Heart left ventricle (tissue), 16 donors: ENCODE data around the gene EHD1. TPM values are rescaled to one million over a fixed set of nuclear protein-coding genes. Genes with fewer than 3 reads are reported as not detected.

Experiments
- ATAC-seq, 4 donors: fragments of 200-7000 bp; cut with Tn5 transposase; one replicate each; pipeline ENCODE4 v1.9.1; 2020 to 2022; ENCODE audit warnings: moderate library complexity in 4 of 4, mild to moderate bottlenecking in 3 of 4, moderate number of reproducible peaks in 1 of 4
- DNase-seq, 5 donors: peaks; one replicate each; pipeline ENCODE4 v3.0.0-alpha.2; 2020
- H3K27ac ChIP-seq, 12 donors: fragments of 200-600 bp; sonication (generic) in 4 of 12; one replicate each; pipeline versions ENCODE4 v1.5.0 to v1.8.0; 2016 to 2022; ENCODE audit warnings: mild to moderate bottlenecking in 2 of 12
- H3K27me3 ChIP-seq, 9 donors: fragments of 200-600 bp; sonication (generic) in 2 of 9; one replicate each; pipeline versions ENCODE4 v1.5.1 to v1.8.0; 2016 to 2022; ENCODE audit warnings: mild to moderate bottlenecking in 3 of 9
- H3K36me3 ChIP-seq, 9 donors: fragments of 200-600 bp; sonication (generic) in 2 of 9; one replicate each; pipeline versions ENCODE4 v1.5.0 to v1.8.0; 2018 to 2022; ENCODE audit warnings: mild to moderate bottlenecking in 2 of 9
- H3K4me1 ChIP-seq, 12 donors: fragments of 200-600 bp; sonication (generic) in 4 of 12; one replicate each; pipeline versions ENCODE4 v1.5.0 to v1.8.0; 2016 to 2022; ENCODE audit warnings: mild to moderate bottlenecking in 3 of 12
- H3K4me3 ChIP-seq, 12 donors: fragments of 200-600 bp; sonication (generic) in 4 of 12; one replicate each; pipeline versions ENCODE4 v1.5.0 to v1.8.0; 2017 to 2022; ENCODE audit warnings: mild to moderate bottlenecking in 9 of 12, moderate library complexity in 4 of 12
- H3K9me3 ChIP-seq, 12 donors: fragments of 200-600 bp; sonication (generic) in 4 of 12; one replicate each; pipeline versions ENCODE4 v1.5.0 to v1.8.0; 2016 to 2022; ENCODE audit warnings: mild to moderate bottlenecking in 1 of 12
- POLR2A ChIP-seq, 2 donors: fragments of 450-650 bp; IDR thresholded peaks; one replicate each; pipeline ENCODE4 v1.6.1; 2017; ENCODE audit warnings: antibody characterized with exemption in 2 of 2, mild to moderate bottlenecking in 2 of 2, moderate library complexity in 2 of 2
- WGBS, 4 donors: extraction: QIAGEN DNeasy Blood & Tissue Kit in 2 of 4; methylation state at CpG; one replicate each; pipeline versions ENCODE4 v1.1.5 to v1.1.7; 2013 to 2018; 5-methylcytosine and 5-hydroxymethylcytosine counted together
- intact Hi-C, 10 donors: fragments of 100-400 bp; cut with DNase I; formaldehyde crosslinking; loops; one replicate each; pipeline versions ENCODE4 v1.11.1 to v1.14.2; 2022
- long read RNA-seq, 3 donors: library from polyadenylated mRNA; unstranded; transcript quantifications; one replicate each; pipeline ENCODE4 v2.0.0, GENCODE V29; 2020 to 2021
- polyA plus RNA-seq, 2 donors: library from polyadenylated mRNA; stranded (reverse); fragments of 200-250 nt; gene quantifications; one replicate each; pipeline ENCODE4 v1.2.3, GENCODE V29; 2013
- total RNA-seq, 9 donors: library from RNA; depleted of rRNA in 2 of 9; stranded (reverse); fragments of >200 nt in 2 of 9; fragmentation: NEBNext Ultra II Directional in 3 of 9; extraction: Animal tissue kit (Norgen Biotek cat#: 25700) in 3 of 9; gene quantifications; one replicate each; pipeline versions ENCODE4 v1.1.0 to v1.2.4, GENCODE V29; 2016 to 2023
- TF ChIP-seq, protein P1 (sequence below), 12 donors: fragments of 200-600 bp; sonication (generic) in 4 of 12; IDR thresholded peaks; one replicate each; pipeline versions ENCODE4 v1.5.0 to v1.8.0; 2018 to 2022; ENCODE audit warnings: antibody characterized with exemption in 12 of 12, mild to moderate bottlenecking in 5 of 12
- donor health status: ischemic (EF 13 %, LVEDD 7.1; RV severe dilation, severe dysfunction).
- donor health status: healthy with polysubstance abuse.
- donor health status: DM: no; HTN: yes; CAD: no.
- donor health status: DM: no; HTN: no; CAD: no.
- donor health status: ischemic (EF 25% LVEDD 6.9; RV normal size, moderate dysfunction).
- donor health status: ischemic (EF 25% LVEDD 5.7; RV mildly dilated, moderate dysfunction).
- donor health status: healthy.
- donor health status: DM: yes; HTN: yes; CAD: no.
- donor health status: ischemic (EF 35%, LVEDD 5.7; RV mildly dilated, moderate dysfunction).
- donor health status: nonischemic (EF 11% LVEDD 7.7; RV severe dilation, severe dysfunction).
- donor health status: DM: yes; HTN: yes; CAD: no.
- donor health status: PGD.
- donor health status: ischemic (EF 29% LVEDD 5.4; RV normal size, mild dysfunction).
- donor health status: nonischemic (EF 23%, LVEDD 6.1; RV moderate dilation, normal function).

The EHD1 gene
- total RNA-seq (100 to 1,000 TPM in 1 of 9 donors, 10 to 100 TPM in 8; 38.2 to 102 (median 58.2) TPM), polyA plus RNA-seq (10 to 100 TPM; 27.9 to 50.4 TPM)
- long read RNA-seq, donor 1, full-length matches to known transcripts = 17 of 56 reads
- long read RNA-seq, donor 1, partial matches to known transcripts = 1 of 56 reads
- long read RNA-seq, donor 1, other reads (novel, unspliced or antisense) = 38 of 56 reads
- long read RNA-seq, donor 2, full-length matches to known transcripts = 53 of 97 reads
- long read RNA-seq, donor 2, partial matches to known transcripts = 9 of 97 reads
- long read RNA-seq, donor 2, other reads (novel, unspliced or antisense) = 35 of 97 reads
- long read RNA-seq, donor 3, full-length matches to known transcripts = 18 of 60 reads
- long read RNA-seq, donor 3, partial matches to known transcripts = 1 of 60 reads
- long read RNA-seq, donor 3, other reads (novel, unspliced or antisense) = 41 of 60 reads

DNA sequence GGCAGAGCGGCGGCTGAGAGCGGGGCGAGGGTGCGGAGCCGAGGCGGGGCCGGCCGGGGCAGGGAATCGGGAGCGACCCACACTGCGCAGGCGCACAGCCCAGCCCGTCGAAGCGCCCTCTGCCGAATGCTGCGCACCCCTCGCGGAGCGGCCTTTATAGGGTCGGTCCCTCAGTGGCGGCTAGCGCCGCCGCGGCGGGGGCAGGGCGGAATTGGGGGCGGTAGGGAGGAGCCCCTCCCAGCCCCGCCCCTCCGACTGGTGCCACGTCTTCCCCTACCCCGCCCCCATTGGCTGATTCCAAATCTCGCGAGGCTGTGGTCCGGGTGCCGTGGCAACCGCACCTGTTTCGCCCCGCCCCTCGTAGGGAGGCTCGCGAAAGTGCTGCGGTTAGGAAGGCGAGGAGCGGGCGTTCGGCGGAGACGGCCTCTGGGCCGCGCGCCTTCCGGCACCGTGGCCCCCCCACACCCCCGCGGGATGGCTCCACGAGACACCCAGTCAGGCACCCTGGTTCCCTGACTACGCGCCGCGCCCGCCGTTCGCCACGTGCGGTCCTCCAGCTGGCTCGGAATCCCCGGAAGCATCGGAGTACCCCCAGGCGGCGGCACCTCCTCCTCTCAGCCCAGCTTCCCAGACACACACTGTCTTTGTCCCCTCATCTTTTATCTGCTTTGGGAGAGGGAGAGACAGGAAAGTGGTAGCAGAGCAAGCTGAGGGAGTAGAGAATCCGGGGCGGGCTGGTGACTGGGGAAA lies at the start of gene EHD1:
TSS of gene EHD1 (minus strand) at position 128 of the 750 bp plus-strand sequence. CDS start 157 bp downstream, outside the sequence.
- peak; percentile 98 to 100 (median 99) for DNase-seq
- peak within 1 kb of the TSS; percentile 69 to 98 (median 92) for H3K27ac ChIP-seq
- peaks cover 2 to 70% (median 56%) of the 10 kb centered on the region in 12 donors for H3K4me1 ChIP-seq
- no peaks in the 10 kb centered on the region for H3K9me3 ChIP-seq
- H3K36me3 ChIP-seq = peaks cover 0 to 13% (median 9%) of the 10 kb centered on the region in 9 donors
- TF ChIP-seq, protein P1, sequence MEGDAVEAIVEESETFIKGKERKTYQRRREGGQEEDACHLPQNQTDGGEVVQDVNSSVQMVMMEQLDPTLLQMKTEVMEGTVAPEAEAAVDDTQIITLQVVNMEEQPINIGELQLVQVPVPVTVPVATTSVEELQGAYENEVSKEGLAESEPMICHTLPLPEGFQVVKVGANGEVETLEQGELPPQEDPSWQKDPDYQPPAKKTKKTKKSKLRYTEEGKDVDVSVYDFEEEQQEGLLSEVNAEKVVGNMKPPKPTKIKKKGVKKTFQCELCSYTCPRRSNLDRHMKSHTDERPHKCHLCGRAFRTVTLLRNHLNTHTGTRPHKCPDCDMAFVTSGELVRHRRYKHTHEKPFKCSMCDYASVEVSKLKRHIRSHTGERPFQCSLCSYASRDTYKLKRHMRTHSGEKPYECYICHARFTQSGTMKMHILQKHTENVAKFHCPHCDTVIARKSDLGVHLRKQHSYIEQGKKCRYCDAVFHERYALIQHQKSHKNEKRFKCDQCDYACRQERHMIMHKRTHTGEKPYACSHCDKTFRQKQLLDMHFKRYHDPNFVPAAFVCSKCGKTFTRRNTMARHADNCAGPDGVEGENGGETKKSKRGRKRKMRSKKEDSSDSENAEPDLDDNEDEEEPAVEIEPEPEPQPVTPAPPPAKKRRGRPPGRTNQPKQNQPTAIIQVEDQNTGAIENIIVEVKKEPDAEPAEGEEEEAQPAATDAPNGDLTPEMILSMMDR (IDR thresholded peaks at IDR 0.05) = peak in 11 of 12 donors; percentile 29 to 76 (median 57)
- TF ChIP-seq POLR2A (IDR thresholded peaks at IDR 0.05) = peak; percentile 98 to 100
- no peaks in the 10 kb centered on the region for H3K27me3 ChIP-seq
- intact Hi-C loops = no loop called here
- 0 to 1% (median 0%) methylated on average over 8 to 75 of the region's 75 CpGs for WGBS, 4 donors
- peak within 1 kb of the TSS; percentile 66 to 98 (median 88) for H3K4me3 ChIP-seq
- ATAC-seq = peak; percentile 91 to 95 (median 93)

DNA sequence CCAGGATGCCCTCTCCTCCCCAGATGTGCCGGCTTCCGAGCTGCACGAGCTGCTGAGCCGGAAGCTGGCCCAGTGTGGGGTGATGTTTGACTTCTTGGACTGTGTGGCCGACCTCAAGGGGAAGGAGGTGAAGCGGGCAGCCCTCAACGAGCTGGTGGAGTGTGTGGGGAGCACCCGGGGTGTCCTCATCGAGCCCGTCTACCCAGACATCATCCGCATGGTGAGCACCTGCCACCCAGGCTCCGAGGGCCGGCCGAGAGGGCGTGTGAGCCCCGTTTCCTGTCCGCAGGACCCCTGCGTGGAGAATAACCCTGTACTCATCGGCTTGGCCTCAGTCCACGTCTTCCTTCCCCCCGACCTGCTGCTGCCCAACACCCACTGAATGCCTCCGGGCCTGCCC lies 48.3 kb upstream of the EHD1 start:
- peak in 1 of 5 donors; percentile 22 for DNase-seq
- Histone ChIP-seq H3K27me3 (no peaks in the 10 kb centered on the region), H3K36me3 (peaks cover 0 to 55% (median 44%) of the 10 kb centered on the region in 9 donors), H3K9me3 (no peaks in the 10 kb centered on the region), H3K4me3 (no peak overlapping the region), H3K4me1 (peaks cover 0 to 33% (median 21%) of the 10 kb centered on the region in 12 donors), H3K27ac (no peak overlapping the region)
- intact Hi-C loops = loop anchor here in 7 of 10 donors (5.0 to 10.0 kb wide), 7 partner anchors 51 to 198 kb away; partner anchors contain the start of genes ARL2 (in 4 of the 7), BATF2 (in 2 of the 7), FAU (in 1 of the 7) and MRPL49 (in 1 of the 7)
- ATAC-seq = no peak
- no peak for TF ChIP-seq POLR2A (IDR thresholded peaks at IDR 0.05)
- TF ChIP-seq, protein P1 (IDR thresholded peaks at IDR 0.05) = no peak
- WGBS, 4 donors = 71 to 88% (median 78%) methylated on average over 16 to 22 of the region's 22 CpGs

- Histone ChIP-seq H3K4me3 (peak overlapping the region in 11 of 12 donors; percentile 86 to 100 (median 98)), H3K27me3 (no peaks in the 10 kb centered on the region), H3K36me3 (peaks cover 0 to 46% (median 35%) of the 10 kb centered on the region in 9 donors), H3K9me3 (no peaks in the 10 kb centered on the region), H3K4me1 (peaks cover 0 to 33% (median 21%) of the 10 kb centered on the region in 12 donors), H3K27ac (peak overlapping the region in 3 of 12 donors; percentile 94 to 97 (median 96))
- DNase-seq (no peak), ATAC-seq (no peak)
- 56 to 66% (median 61%) methylated on average over 7 to 24 of the region's 24 CpGs for WGBS, 4 donors
- TF ChIP-seq, protein P1 (IDR thresholded peaks at IDR 0.05) = no peak
- no peak for TF ChIP-seq POLR2A (IDR thresholded peaks at IDR 0.05)
- intact Hi-C loops = loop anchor here in 8 of 10 donors (2.0 to 10.0 kb wide), 8 partner anchors 52 to 199 kb away; partner anchors contain the start of genes ARL2 (in 4 of the 8), BATF2 (in 3 of the 8), FAU (in 1 of the 8) and MRPL49 (in 1 of the 8)
Observed at GRCh38 chr11:64925536-64926436, 47.4 kb upstream of the EHD1 start.
